ENCODE measurements around the gene MGRN1.

- TF ChIP-seq YY1 (IDR thresholded peaks at IDR 0.05; ENCODE audit: insufficient read depth, insufficient read length), result no peak
- TF ChIP-seq ZNF274 (IDR thresholded peaks at IDR 0.05; ENCODE audit: low read depth, low read length), result no peak
Measured at GRCh38 chr16:4680673-4681470, 56.2 kb downstream of the MGRN1 start.

Measured in NT2/D1 (cell line).